ENCODE measurements around the gene FAM25C. TPM values are rescaled to one million over a fixed set of nuclear protein-coding genes. Genes with fewer than 3 reads are reported as not detected.

The FAM25C gene
- total RNA-seq, 1 donor from 2014 or later, result not detected

Other genes starting within 250 kb of the FAM25C start
- gene SYT15B, start 236.2 kb downstream of the FAM25C start, total RNA-seq, result 10.5 and 10.9 TPM in 2 replicates
- not detected in 2 replicates for gene NPY4R2, start 81.1 kb downstream of the FAM25C start, total RNA-seq